CD4-positive, alpha-beta T cell treated with Interleukin-21 for 1 hour (primary cell): ENCODE measurements around the gene BFSP2.

Source experiments
- DNase-seq: peaks from one replicate; pipeline ENCODE4 v3.0.0-alpha.2; 2020

Gene BFSP2, protein sequence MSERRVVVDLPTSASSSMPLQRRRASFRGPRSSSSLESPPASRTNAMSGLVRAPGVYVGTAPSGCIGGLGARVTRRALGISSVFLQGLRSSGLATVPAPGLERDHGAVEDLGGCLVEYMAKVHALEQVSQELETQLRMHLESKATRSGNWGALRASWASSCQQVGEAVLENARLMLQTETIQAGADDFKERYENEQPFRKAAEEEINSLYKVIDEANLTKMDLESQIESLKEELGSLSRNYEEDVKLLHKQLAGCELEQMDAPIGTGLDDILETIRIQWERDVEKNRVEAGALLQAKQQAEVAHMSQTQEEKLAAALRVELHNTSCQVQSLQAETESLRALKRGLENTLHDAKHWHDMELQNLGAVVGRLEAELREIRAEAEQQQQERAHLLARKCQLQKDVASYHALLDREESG

GRCh38 chr3:133400006-133400515 is at the start of gene BFSP2:
Gene BFSP2 (plus strand): TSS chr3:133400056. CDS start chr3:133400084, 28 bp downstream.
- DNase-seq: no peak

GRCh38 chr3:133354721-133355120 is 45.1 kb upstream of the BFSP2 start:
- no peak for DNase-seq

GRCh38 chr3:133360476-133360875 is 39.4 kb upstream of the BFSP2 start:
- DNase-seq: no peak

DNA sequence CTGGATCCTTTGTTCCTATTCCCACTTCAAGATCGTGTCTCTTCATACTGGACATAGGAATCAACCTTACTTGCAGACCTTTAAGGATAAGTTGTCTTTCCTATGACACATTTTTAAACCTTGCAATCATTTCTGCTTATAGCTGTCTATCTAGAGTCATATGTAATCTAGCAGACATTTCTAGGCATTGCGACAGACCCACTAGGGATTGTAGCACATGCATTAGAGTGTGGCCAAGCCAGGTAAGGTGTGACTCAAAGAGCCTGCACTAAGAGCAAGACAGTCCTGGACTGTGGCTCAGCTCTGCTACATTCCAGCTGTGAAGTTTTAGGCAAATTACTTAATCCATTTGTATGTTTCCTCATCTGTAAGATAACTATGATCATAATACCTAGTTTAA is 38.8 kb upstream of the BFSP2 start:
- no peak for DNase-seq

DNA sequence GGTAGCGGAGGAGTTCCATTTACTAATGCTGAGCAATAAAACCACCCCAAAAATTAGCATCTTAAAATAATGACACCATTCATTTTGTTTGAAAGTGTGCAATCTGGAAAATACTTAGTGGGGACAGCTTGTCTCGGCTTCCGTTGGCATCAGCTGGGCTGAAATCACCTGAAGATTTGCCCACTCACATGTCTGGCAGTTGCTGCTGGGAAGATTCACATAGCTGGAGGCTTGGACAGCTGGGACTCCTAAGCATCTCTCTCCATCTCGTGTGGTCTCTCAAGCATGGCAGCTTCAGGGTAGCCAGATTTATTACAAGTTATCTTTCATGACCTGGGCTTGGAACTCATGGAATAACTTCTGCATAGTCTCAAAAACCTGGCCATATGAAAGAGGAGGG is 38.4 kb upstream of the BFSP2 start:
- DNase-seq: no peak

GRCh38 chr3:133362539-133362938 is 37.3 kb upstream of the BFSP2 start:
- no peak for DNase-seq

DNA sequence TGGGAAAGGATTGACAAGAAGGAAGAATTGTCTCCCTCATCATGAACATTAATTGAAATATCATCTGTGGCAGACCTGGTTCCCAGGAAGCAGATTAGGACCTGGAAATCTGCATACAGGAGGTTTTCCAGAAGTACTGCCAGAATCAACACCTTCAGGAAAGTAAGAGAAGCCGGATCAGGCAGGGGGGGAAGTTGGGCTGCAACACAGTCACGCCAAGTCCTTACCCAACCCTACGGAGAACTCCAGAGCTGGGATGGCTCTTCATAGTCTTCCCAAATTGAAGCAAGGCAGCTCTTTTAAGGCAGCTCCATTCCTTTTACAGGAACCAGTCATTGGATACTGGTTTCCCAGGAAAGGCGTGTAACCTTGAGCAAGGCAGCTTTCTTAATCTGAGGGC is 35.2 kb upstream of the BFSP2 start:
- DNase-seq: no peak

GRCh38 chr3:133366921-133367320 is 32.9 kb upstream of the BFSP2 start:
- DNase-seq: no peak

DNA sequence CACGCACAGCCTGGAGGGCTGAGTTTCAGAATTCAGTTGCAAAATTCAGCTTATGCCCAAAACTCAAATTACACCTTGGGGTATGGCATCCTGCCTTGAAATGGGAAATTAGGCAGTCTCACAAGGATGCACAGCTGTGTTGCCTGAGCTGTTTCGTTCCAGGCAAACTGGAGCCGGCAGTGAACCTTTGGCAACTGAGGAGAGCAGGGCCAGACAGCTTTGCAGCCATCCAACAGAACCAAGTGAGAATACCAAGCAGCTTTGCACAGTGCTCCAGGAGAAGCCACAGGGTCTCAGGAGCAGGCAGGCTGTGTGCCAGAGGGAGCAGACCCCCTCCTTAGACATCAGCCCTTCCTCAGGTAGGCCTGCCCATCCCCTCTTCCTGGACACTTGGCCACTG is 32.5 kb upstream of the BFSP2 start:
- DNase-seq: no peak

GRCh38 chr3:133367956-133368355 is 31.9 kb upstream of the BFSP2 start:
- no peak for DNase-seq

DNA sequence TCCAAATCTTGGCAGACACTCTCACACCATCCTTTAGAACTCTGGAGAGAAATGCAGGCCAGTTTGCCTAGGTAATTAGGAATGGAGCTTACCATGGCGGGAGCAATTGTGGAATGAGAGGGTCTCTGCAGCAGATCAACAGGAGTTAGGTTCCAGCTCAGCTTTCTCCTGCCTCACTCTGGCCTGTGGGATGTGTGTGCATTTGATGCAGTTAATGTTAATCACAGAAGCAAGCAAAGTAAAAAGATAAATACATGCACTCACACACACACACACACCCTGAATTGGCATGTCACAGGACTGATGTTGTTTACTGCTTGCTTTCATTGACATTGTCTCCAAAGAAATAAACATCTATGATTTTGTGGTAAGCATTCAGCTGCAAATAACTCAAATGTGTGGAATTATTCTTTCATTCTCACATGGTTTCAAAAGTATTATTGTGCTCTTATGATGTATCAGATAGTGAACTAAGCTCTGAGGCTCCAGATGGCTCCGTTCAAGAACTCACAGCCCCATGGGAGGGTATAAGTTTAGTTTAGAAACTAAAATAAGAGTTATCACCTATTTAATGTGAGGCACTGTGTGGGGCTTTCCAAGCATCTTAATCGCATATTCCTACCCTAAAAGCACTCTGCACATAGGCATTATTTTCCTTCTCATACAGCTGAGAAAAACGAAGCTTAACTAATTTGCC is 31.3 kb upstream of the BFSP2 start:
- no peak for DNase-seq

DNA sequence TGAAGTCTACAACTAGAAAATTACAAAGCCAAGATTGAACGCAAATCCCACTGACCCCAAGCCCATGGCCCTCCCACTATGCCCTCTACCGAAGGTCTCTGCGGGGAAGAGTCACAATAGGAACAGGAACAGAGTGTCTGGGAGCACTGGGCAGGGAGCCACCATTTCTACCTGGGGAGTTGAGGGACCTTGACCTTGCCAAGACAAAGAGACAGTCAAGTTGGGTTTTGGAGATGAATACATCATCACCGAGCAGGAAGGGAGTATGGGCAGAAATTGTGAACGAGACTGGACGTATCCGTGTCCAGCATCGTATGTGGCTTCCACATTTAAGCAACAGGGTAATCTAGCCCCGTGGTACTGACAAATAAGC is 30.8 kb upstream of the BFSP2 start:
- DNase-seq: no peak

DNA sequence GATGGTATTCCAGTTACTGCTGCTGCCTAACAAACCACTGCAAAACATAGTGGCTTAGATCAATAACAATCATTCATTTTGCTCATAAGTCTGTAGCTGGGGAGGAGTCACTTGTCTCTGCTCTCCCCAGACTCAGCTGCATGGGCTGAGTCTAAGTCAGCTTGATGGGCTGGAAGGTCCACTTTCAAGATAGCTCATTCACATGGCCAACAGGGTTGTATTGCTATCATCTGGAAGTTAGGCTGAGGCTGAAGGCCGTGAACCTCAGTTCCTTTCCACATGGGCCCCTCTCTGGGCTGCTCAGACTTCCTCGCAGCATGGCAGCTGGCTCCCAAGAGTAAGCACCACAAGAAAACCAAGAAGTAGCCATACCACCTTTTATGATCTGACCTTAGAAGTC is 28.7 kb upstream of the BFSP2 start:
- DNase-seq: no peak

DNA sequence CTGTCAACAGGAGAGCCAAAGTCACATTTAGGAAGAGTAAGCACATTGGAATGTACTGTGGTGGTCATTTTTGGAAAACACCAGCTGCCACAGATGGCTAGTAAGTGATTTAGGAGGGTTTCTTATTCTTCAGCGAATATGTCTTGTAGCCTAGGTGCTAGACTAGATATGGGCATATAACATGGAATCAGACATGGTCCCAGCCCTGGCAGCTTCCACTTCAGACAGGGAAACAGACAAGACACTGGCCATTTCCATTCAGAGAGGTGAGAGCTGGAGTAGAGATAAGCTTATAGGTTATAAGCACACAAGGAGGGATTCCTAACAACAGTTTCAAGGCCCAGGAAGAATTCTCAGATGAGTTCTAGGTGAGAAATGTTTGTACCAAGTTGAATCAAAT is 28.2 kb upstream of the BFSP2 start:
- no peak for DNase-seq

- DNase-seq: no peak
Measured at GRCh38 chr3:133374708-133375402, 25.0 kb upstream of the BFSP2 start.

DNA sequence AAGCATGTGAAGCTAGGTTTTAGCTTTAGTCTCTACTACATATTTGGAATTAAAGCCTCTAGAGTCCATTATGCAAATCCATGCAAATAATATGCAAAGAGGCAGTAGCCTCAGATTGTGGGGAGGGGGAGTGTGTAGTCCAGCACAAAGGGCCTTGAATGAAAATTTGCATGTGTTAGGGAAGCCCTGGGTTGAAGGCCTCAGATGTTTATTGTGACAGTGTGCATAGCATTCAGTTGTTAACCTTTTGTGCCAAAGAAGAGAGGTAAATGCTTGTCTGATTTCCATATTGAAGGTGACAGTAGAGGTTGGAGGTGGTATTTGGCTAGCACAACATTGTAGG is 24.5 kb upstream of the BFSP2 start:
- DNase-seq: no peak

GRCh38 chr3:133376810-133377209 is 23.0 kb upstream of the BFSP2 start:
- DNase-seq: no peak

DNA sequence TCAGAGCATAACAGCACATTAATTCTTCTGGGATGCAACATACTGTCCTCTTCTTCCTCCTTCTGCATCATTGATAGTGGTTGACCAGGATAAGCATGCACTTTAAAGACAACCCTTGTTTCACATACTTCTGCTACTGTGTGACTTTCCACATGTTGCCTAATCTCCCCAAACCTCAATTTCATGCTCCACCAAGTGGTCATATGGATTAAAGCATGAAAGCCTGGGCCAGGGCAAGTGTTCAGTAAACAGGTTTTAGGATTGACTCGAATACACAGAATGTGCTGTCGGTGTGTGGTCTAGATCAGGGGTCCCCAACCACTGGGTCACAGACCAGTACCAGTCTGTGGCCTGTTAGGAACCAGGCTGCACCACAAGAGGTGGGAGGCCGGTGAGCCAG is 22.5 kb upstream of the BFSP2 start:
- DNase-seq: peak; percentile 2

DNA sequence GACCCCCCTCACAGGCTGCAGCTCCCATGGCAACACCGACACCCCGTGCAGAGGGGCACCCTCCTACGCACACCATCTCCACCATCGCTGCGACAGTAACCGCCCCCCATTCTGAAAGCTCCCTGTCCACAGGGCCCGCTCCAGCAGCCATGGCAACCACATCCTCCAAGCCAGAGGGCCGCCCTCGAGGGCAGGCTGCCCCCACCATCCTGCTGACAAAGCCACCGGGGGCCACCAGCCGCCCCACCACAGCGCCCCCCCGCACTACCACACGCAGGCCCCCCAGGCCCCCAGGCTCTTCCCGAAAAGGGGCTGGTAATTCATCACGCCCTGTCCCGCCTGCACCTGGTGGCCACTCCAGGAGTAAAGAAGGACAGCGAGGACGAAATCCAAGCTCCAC is 19.9 kb upstream of the BFSP2 start:
- DNase-seq: no peak

- DNase-seq: no peak
Measured at GRCh38 chr3:133380481-133381225, 19.2 kb upstream of the BFSP2 start.

DNA sequence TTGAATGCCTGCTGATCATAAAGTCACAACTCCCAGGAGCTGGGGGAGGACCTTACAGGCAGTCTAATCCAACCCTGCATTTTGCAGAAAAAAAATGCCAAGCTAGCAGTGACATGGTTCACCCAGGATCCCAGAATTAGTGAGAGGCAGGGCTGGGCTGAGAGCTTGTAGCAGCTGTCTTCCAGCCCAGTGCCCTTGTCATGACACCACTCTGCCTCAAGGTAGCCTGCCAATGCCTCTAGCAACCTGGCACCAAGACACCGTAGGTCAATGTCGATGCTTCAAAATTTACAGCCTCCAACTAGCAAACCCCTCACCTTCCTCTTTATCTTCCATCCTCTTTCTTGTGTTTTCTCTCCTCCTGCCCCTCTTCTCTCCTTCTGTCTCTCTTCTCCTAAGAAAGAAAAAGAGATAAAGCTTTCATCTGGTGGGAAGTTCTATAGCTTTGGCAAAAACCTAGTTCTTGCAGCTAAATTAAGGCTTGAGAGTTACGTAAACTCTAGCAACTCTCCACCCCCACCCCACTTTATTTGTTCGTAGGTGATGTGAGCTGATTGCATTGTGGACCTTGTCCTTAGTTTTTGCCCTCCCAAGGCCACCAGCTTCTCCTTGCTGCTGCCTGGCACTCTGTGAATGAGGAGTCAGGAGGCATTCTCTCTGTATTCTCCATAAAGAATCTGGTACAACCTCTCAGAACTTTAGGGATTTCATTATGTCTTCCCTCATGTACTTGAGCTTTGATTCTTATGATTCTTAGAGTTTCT is 18.3 kb upstream of the BFSP2 start:
- DNase-seq: no peak

GRCh38 chr3:133383175-133383574 is 16.7 kb upstream of the BFSP2 start:
- no peak for DNase-seq
